Mammary epithelial cell (primary cell): Measurements from ENCODE around the gene EDC4.

Experiments
- EZH2 ChIP-seq: IDR thresholded peaks from 2 replicates; pipeline ENCODE4 v1.6.1; 2012; ENCODE audit warnings: low read length, inconsistent platforms, borderline replicate concordance
- TF ChIP-seq, protein P1 (sequence below), 2 donors: IDR thresholded peaks in 1 of 2; conservative IDR thresholded peaks in 1 of 2; 2 replicates each; pipeline ENCODE4 v1.5.1; 2011 to 2012; ENCODE audit warnings: inconsistent platforms in 2 of 2, low read length in 2 of 2, mild to moderate bottlenecking in 2 of 2, control low read depth in 1 of 2, low read depth in 1 of 2; ENCODE audit not compliant: insufficient read depth in 1 of 2; ENCODE audit errors: extremely low read depth in 1 of 2

DNA sequence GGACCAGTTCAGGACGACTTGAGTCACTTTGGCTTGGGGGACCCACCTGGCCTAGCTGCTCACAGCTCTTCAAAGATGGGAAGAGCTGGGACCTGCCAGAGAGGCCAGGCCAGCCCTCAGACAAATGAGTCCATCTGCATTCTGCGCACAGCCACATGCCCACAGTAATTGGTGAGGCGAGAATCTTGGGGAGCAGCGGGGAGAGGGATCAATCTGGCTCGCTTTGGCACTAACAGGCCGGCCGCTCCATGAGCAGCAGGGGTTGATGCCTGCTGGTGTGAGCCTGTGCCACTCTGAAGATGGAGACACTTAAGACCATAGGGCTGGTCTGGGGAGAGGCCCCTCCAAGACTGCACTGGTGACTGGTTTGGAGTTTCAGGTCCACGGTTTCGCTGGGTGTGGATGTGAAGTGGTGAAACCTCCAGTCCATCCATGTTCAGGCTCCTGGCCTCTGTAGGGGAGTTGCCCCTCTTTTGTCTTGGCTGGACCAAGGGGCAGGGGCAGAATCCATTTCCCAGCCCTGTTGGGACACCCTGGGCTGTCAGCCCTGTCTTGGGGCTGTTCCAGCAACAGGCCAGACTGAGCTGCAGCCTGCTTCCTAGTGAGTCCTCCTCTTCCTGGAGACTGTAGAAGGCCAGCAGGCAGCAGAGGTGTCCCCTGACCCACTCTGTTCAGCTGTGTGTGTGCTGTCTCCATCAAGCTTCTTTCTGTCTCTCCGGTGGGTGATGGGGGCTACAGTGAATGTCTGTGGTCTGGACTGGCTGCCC is 51.5 kb downstream of the EDC4 start:
- TF ChIP-seq, protein P1, sequence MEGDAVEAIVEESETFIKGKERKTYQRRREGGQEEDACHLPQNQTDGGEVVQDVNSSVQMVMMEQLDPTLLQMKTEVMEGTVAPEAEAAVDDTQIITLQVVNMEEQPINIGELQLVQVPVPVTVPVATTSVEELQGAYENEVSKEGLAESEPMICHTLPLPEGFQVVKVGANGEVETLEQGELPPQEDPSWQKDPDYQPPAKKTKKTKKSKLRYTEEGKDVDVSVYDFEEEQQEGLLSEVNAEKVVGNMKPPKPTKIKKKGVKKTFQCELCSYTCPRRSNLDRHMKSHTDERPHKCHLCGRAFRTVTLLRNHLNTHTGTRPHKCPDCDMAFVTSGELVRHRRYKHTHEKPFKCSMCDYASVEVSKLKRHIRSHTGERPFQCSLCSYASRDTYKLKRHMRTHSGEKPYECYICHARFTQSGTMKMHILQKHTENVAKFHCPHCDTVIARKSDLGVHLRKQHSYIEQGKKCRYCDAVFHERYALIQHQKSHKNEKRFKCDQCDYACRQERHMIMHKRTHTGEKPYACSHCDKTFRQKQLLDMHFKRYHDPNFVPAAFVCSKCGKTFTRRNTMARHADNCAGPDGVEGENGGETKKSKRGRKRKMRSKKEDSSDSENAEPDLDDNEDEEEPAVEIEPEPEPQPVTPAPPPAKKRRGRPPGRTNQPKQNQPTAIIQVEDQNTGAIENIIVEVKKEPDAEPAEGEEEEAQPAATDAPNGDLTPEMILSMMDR (conservative IDR thresholded peaks at IDR 0.05 in 1 of 2, IDR thresholded peaks at IDR 0.05 in 1 of 2; ENCODE audit: extremely low read depth in 1 of 2, insufficient read depth in 1 of 2, low read depth in 1 of 2, low read length in 2 of 2), result no peak
- no peak for TF ChIP-seq EZH2
